ENCODE measurements around the gene ADSL. TPM values are rescaled to one million over a fixed set of nuclear protein-coding genes. Genes with fewer than 3 reads are reported as not detected.

The ADSL gene
- total RNA-seq, 4 donors from 2014 or later: 32.0 to 98.1 (median 77.8) TPM

GRCh38 chr22:40400159-40400558 lies 53.9 kb downstream of the ADSL start:
- peak overlapping the region in 2 of 4 donors; percentile 47 to 60 for H3K27ac ChIP-seq
- no peaks in the 10 kb centered on the region for H3K27me3 ChIP-seq
- TF ChIP-seq CTCF (IDR thresholded peaks at IDR 0.05): no peak
- TF ChIP-seq POLR2A (IDR thresholded peaks at IDR 0.05): no peak
- peaks cover 3 to 67% (median 15%) of the 10 kb centered on the region in 3 donors for H3K4me1 ChIP-seq
- no peak for DNase-seq
- H3K9me3 ChIP-seq: no peaks in the 10 kb centered on the region
- WGBS, 2 donors: 66 to 87% methylated on average over 15 of the region's 15 CpGs
- intact Hi-C loops (cut with DNase I): no loop called here
- no peak overlapping the region for H3K4me3 ChIP-seq
- peaks cover 1 to 58% (median 14%) of the 10 kb centered on the region in 3 donors for H3K36me3 ChIP-seq

GRCh38 chr22:40401532-40401931 lies 55.2 kb downstream of the ADSL start:
- Histone ChIP-seq H3K9me3 (no peaks in the 10 kb centered on the region), H3K36me3 (peaks cover 14 to 63% (median 28%) of the 10 kb centered on the region in 3 donors), H3K27ac (no peak overlapping the region), H3K4me3 (no peak overlapping the region), H3K4me1 (peaks cover 3 to 54% (median 12%) of the 10 kb centered on the region in 3 donors), H3K27me3 (no peaks in the 10 kb centered on the region)
- no peak for TF ChIP-seq CTCF (IDR thresholded peaks at IDR 0.05)
- TF ChIP-seq POLR2A (IDR thresholded peaks at IDR 0.05): no peak
- intact Hi-C loops (cut with DNase I): no loop called here
- WGBS, 2 donors: 90 to 100% methylated on average over 1 to 2 of the region's 4 CpGs
- no peak for DNase-seq

DNA sequence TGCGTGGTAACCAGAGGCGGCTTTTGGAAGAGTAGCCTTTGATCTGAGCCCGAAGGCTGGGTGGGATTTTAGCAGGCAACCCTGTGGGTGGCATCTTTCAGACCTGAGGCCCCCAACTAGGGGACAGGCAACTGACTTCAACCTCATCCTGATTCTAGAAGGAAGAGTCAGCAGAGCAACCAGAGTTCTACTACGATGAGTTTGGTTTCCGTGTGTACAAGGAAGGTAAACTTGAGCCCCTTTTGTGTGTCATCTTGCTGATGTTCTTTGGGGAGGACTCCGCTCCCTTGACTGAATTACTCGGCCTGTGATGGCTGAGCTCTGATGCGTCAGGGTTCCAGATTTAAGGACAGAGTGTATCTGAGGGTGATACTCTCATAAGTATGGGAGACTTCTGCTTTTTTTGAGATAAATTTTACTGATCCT lies 55.7 kb downstream of the ADSL start:
- Histone ChIP-seq H3K36me3 (peaks cover 16 to 67% (median 29%) of the 10 kb centered on the region in 3 donors), H3K27ac (no peak overlapping the region), H3K4me3 (no peak overlapping the region), H3K9me3 (no peaks in the 10 kb centered on the region), H3K4me1 (peaks cover 3 to 49% (median 9%) of the 10 kb centered on the region in 3 donors), H3K27me3 (no peaks in the 10 kb centered on the region)
- intact Hi-C loops (cut with DNase I): no loop called here
- no peak for DNase-seq
- 84 to 91% methylated on average over 5 to 7 of the region's 8 CpGs for WGBS, 2 donors
- TF ChIP-seq CTCF (IDR thresholded peaks at IDR 0.05) (no peak), POLR2A (IDR thresholded peaks at IDR 0.05) (no peak)

DNA sequence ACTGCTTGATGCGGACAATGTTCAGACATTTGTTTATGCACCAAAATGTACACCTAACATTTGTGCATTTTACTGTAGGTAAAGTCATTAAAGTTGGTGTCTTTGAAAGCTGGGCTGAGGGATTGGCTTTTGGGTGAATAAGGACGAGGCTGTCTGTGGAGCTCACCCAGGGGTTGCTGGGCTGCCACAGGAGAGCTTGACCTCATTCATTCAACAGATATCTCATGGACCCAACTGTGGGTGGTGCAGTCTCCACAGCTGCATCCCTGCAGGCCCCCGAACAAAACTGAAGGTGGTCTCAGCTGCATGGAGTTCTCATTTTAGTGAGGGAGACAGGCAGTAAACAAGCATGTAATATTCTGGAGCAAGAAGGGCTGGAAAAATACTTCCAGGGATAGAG lies 56.8 kb downstream of the ADSL start:
- 96 to 100% methylated on average over 2 to 3 of the region's 3 CpGs for WGBS, 2 donors
- no peak overlapping the region for H3K4me3 ChIP-seq
- TF ChIP-seq CTCF (IDR thresholded peaks at IDR 0.05): no peak
- no peak for TF ChIP-seq POLR2A (IDR thresholded peaks at IDR 0.05)
- H3K27me3 ChIP-seq: no peaks in the 10 kb centered on the region
- no peak for DNase-seq
- H3K36me3 ChIP-seq: peaks cover 16 to 79% (median 37%) of the 10 kb centered on the region in 3 donors
- H3K4me1 ChIP-seq: peaks cover 3 to 37% (median 4%) of the 10 kb centered on the region in 3 donors
- intact Hi-C loops (cut with DNase I): no loop called here
- H3K9me3 ChIP-seq: no peaks in the 10 kb centered on the region
- no peak overlapping the region for H3K27ac ChIP-seq

GRCh38 chr22:40403651-40404050 lies 57.4 kb downstream of the ADSL start:
- no peaks in the 10 kb centered on the region for H3K27me3 ChIP-seq
- WGBS, 2 donors: 80 to 82% methylated on average over 7 of the region's 7 CpGs
- H3K36me3 ChIP-seq: peaks cover 21 to 84% (median 42%) of the 10 kb centered on the region in 3 donors
- TF ChIP-seq POLR2A (IDR thresholded peaks at IDR 0.05): no peak
- no peak for TF ChIP-seq CTCF (IDR thresholded peaks at IDR 0.05)
- H3K4me1 ChIP-seq: peaks cover 3 to 32% (median 3%) of the 10 kb centered on the region in 3 donors
- no peak for DNase-seq
- H3K4me3 ChIP-seq: no peak overlapping the region
- no peak overlapping the region for H3K27ac ChIP-seq
- H3K9me3 ChIP-seq: no peaks in the 10 kb centered on the region
- intact Hi-C loops (cut with DNase I): no loop called here
